Naive B cell (primary cell): ENCODE measurements around the gene GPR143. TPM values are rescaled to one million over a fixed set of nuclear protein-coding genes. Genes with fewer than 3 reads are reported as not detected.
"Not testable (repeated sequence)": the region's sequence is repeated elsewhere in the genome, so short reads cannot be mapped to it uniquely, and the experiment has no call there.

Experiments
- ATAC-seq, 2 donors: fragments of 150-1000 bp; cut with Tn5 transposase; 2 replicates each; pipeline ENCODE4 v1.10.0; 2021; ENCODE audit warnings: low read depth in 2 of 2, mild to moderate bottlenecking in 2 of 2, moderate library complexity in 2 of 2
- DNase-seq: peaks from one replicate; pipeline ENCODE4 v3.0.0; 2022
- H3K27ac Mint-ChIP-seq, 6 donors: one replicate each; pipeline ENCODE4 v1.8.0; 2020 to 2022; ENCODE audit warnings: mild to moderate bottlenecking in 6 of 6, mixed read lengths in 6 of 6, moderate library complexity in 5 of 6, inconsistent platforms in 2 of 6
- H3K27me3 Mint-ChIP-seq, 3 donors: one replicate each; pipeline ENCODE4 v1.8.0; 2021 to 2022; ENCODE audit warnings: mixed read lengths in 3 of 3, mild to moderate bottlenecking in 1 of 3
- H3K36me3 Mint-ChIP-seq, 2 donors: one replicate each; pipeline ENCODE4 v1.8.0; 2020 to 2022; ENCODE audit warnings: mixed read lengths in 2 of 2, inconsistent platforms in 1 of 2, mild to moderate bottlenecking in 1 of 2
- H3K4me1 Mint-ChIP-seq, 3 donors: one replicate each; pipeline ENCODE4 v1.8.0; 2020 to 2022; ENCODE audit warnings: mixed read lengths in 3 of 3, inconsistent platforms in 1 of 3, mild to moderate bottlenecking in 1 of 3, moderate library complexity in 1 of 3
- H3K4me3 Mint-ChIP-seq, 8 donors: one replicate each; pipeline ENCODE4 v1.8.0; 2020 to 2022; ENCODE audit warnings: mild to moderate bottlenecking in 8 of 8, mixed read lengths in 8 of 8, moderate library complexity in 8 of 8, inconsistent platforms in 2 of 8
- H3K9me3 Mint-ChIP-seq, 7 donors: one replicate each; pipeline ENCODE4 v1.8.0; 2020 to 2022; ENCODE audit warnings: mixed read lengths in 7 of 7, mild to moderate bottlenecking in 5 of 7, inconsistent platforms in 2 of 7, moderate library complexity in 1 of 7
- polyA plus RNA-seq, 6 donors: library from polyadenylated mRNA; unstranded; fragments of 300-500 nt; fragmentation: Illumina TruSeq; gene quantifications; one replicate each; pipeline ENCODE4 v1.2.3, GENCODE V29; 2021; ENCODE audit warnings: low read depth in 6 of 6

GPR143 gene
- polyA plus RNA-seq: under 1 TPM in 3 of 6 donors, not detected in 3; 0.17 to 0.53 (median 0.23) TPM

- H3K36me3 Mint-ChIP-seq: no peaks in the 10 kb centered on the region
- no peak within 1 kb of the TSS for H3K27ac Mint-ChIP-seq
- H3K9me3 Mint-ChIP-seq: peaks cover 0 to 7% (median 0%) of the 10 kb centered on the region in 7 donors
- no peak within 1 kb of the TSS for H3K4me3 Mint-ChIP-seq
- H3K27me3 Mint-ChIP-seq: peaks cover 20 to 24% (median 21%) of the 10 kb centered on the region in 3 donors
- no peak for ATAC-seq
- no peak for DNase-seq
- no peaks in the 10 kb centered on the region for H3K4me1 Mint-ChIP-seq
These were observed at the start of gene GPR143 for GRCh38 chrX:9765737-9766097. GPR143 (minus strand) TSS chrX:9765847; CDS start chrX:9765817, 30 bp downstream.

DNA sequence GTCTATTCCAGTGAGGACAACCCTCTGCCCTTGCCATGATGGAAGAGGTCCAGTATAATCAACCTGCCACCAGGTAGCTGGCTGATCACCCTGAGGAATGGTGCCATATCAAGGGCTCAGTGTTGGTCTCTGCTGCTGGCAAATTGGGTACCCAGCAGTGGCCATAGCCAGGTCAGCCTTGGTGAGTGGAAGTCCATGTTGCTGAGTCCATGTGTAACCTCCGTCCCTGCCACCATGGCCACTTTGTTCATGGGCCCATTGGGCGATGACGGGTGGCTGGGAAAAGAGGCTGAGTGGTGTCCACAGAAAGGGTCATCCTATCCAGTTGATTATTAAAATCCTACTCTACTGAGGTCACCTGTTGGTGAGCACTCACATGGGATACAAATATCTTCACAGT lies 45.4 kb upstream of the GPR143 start:
- not testable (repeated sequence) for H3K4me1 Mint-ChIP-seq, H3K36me3 Mint-ChIP-seq, H3K27me3 Mint-ChIP-seq, H3K4me3 Mint-ChIP-seq, DNase-seq, ATAC-seq, H3K27ac Mint-ChIP-seq, H3K9me3 Mint-ChIP-seq

GRCh38 chrX:9809876-9810275 lies 44.2 kb upstream of the GPR143 start:
- H3K36me3 Mint-ChIP-seq, H3K27ac Mint-ChIP-seq, DNase-seq, H3K4me1 Mint-ChIP-seq, H3K9me3 Mint-ChIP-seq, H3K27me3 Mint-ChIP-seq, ATAC-seq: not testable (repeated sequence)
- peak overlapping the region in 1 of 8 donors; percentile 47 for H3K4me3 Mint-ChIP-seq

DNA sequence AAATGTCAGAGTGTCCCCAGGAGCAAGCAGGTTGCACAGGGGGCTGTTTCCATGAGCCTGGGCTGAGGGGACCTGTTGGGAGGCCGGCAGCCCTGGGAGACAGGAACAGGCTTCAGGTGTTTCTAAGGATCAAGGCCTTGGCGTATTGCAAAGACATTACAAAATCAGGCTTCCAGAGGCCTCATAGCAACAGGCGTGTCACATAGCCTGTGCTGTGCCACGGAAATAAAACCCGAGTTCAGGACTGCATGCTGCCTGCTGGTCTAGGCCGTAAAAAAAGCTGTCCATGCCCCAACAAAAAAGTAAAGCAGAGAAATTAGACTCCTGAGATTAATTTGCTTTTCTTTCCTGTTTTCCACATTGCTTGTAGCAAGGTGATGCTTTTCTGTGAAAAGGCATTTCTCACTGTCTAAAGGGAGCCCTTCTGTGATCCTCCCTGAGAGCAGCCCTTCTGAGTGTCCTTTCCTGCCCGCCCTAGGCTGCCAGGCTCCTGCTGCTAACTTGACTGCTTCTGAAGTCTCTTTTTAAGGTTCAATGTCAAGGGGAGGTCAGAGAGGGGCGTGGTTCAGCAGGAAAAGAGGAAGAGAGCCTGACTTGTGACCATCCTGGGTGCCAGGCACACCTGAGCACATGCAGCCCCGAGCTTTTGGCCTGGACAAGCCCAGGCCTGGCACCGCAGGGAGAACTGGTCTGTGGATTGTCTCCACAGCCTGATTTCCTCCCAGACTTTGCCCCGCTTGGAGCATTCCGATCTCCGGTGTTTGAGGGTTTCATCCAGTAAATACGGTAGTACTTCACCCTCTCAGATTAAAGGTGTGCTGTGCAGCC lies 41.9 kb upstream of the GPR143 start:
- Mint-ChIP-seq H3K36me3 (no peaks in the 10 kb centered on the region), H3K4me3 (no peak overlapping the region), H3K27me3 (no peaks in the 10 kb centered on the region), H3K4me1 (no peaks in the 10 kb centered on the region), H3K9me3 (peaks cover 0 to 6% (median 0%) of the 10 kb centered on the region in 7 donors), H3K27ac (no peak overlapping the region)
- no peak for DNase-seq
- no peak for ATAC-seq

- Mint-ChIP-seq H3K27me3 (no peaks in the 10 kb centered on the region), H3K36me3 (peaks cover 0 to 2% of the 10 kb centered on the region in 2 donors), H3K4me3 (no peak overlapping the region), H3K27ac (peak overlapping the region in 1 of 6 donors; percentile 71), H3K4me1 (no peaks in the 10 kb centered on the region), H3K9me3 (peaks cover 0 to 4% (median 1%) of the 10 kb centered on the region in 7 donors)
- ATAC-seq (no peak), DNase-seq (no peak)
These were observed 40.3 kb upstream of the GPR143 start for GRCh38 chrX:9805956-9806355.

DNA sequence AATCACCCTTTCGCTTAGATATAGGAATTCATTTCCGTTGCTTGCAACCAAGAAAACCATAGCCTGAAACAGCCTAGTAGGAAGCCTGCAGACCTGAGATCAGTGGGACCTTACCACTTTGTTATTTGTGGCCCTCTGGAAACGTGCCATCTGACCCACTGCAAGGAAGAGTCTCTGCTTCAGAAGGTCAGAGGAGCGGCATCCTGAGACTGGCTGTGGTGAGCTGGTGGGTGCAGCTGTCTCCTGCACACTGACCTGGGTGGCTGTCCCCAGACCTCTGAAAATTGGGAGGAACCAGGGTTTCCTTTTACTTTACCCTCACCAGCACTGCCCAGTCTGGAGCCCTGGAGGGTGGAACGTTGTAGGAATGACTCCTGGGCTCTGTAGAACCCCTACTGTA lies 38.8 kb upstream of the GPR143 start:
- DNase-seq (no peak), ATAC-seq (no peak)
- peaks cover 7 to 15% of the 10 kb centered on the region in 2 donors for H3K36me3 Mint-ChIP-seq
- peaks cover 6 to 16% (median 10%) of the 10 kb centered on the region in 7 donors for H3K9me3 Mint-ChIP-seq
- H3K4me3 Mint-ChIP-seq: no peak overlapping the region
- H3K4me1 Mint-ChIP-seq: no peaks in the 10 kb centered on the region
- H3K27me3 Mint-ChIP-seq: peaks cover 2 to 8% (median 7%) of the 10 kb centered on the region in 3 donors
- H3K27ac Mint-ChIP-seq: no peak overlapping the region

DNA sequence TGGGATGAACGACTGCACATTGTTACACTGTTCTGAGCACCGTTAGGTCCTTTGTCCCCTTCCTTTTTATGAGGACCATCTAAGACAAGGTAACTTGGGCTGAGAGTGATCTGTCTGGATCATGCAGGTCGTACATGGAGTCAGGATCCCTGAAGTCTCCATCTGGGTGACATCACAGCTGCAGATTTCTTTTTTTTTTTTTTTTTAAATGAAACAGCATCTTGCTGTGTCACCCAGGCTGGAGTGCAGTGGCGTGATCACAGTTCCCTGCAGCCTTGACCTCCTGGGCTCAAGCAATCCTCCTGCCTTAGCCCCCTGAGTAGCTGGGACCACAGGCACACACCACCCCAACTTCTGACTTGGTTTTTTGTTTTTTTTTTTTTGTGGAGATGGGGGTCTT lies 37.1 kb upstream of the GPR143 start:
- no peaks in the 10 kb centered on the region for H3K4me1 Mint-ChIP-seq
- H3K9me3 Mint-ChIP-seq: peaks cover 7 to 18% (median 11%) of the 10 kb centered on the region in 7 donors
- peaks cover 7 to 18% of the 10 kb centered on the region in 2 donors for H3K36me3 Mint-ChIP-seq
- H3K4me3 Mint-ChIP-seq: no peak overlapping the region
- no peak overlapping the region for H3K27ac Mint-ChIP-seq
- ATAC-seq: no peak
- no peak for DNase-seq
- peaks cover 3 to 16% (median 11%) of the 10 kb centered on the region in 3 donors for H3K27me3 Mint-ChIP-seq

GRCh38 chrX:9797384-9798360 lies 32.0 kb upstream of the GPR143 start:
- no peak overlapping the region for H3K27ac Mint-ChIP-seq
- H3K4me1 Mint-ChIP-seq: no peaks in the 10 kb centered on the region
- ATAC-seq (no peak), DNase-seq (no peak)
- H3K36me3 Mint-ChIP-seq: peaks cover 13 to 27% of the 10 kb centered on the region in 2 donors
- no peak overlapping the region for H3K4me3 Mint-ChIP-seq
- H3K27me3 Mint-ChIP-seq: peaks cover 3 to 38% (median 30%) of the 10 kb centered on the region in 3 donors
- H3K9me3 Mint-ChIP-seq: peaks cover 11 to 40% (median 21%) of the 10 kb centered on the region in 7 donors

DNA sequence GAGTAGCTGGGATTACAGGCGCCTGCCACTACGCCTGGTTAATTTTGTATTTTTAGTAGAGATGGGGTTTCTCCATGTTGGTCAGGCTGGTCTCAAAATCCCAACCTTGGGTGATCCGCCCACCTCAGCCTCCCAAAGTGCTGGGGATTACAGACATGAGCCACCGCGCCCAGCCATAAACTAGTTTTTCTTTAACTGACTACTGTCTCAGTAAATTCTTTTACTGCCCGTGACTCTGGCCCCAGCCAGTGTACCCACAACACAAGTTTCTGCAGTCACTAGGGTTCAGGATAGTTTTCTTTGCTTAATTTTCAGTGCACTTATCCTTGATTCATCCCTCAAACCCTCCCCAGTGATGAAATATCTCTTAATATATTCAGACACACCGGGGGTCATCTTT lies 28.8 kb upstream of the GPR143 start:
- H3K9me3 Mint-ChIP-seq: peaks cover 5 to 28% (median 11%) of the 10 kb centered on the region in 7 donors

GRCh38 chrX:9790866-9791265 lies 25.2 kb upstream of the GPR143 start:
- peak overlapping the region in 1 of 8 donors; percentile 27 for H3K4me3 Mint-ChIP-seq
- H3K27me3 Mint-ChIP-seq: peaks cover 18 to 46% (median 21%) of the 10 kb centered on the region in 3 donors
- H3K9me3 Mint-ChIP-seq: peaks cover 4 to 21% (median 10%) of the 10 kb centered on the region in 7 donors
- ATAC-seq: no peak
- H3K27ac Mint-ChIP-seq: no peak overlapping the region
- no peaks in the 10 kb centered on the region for H3K4me1 Mint-ChIP-seq
- peaks cover 6 to 9% of the 10 kb centered on the region in 2 donors for H3K36me3 Mint-ChIP-seq
- no peak for DNase-seq

More for the DNA sequence above, 28.8 kb upstream of the GPR143 start:
- Mint-ChIP-seq H3K4me3 (no peak overlapping the region), H3K4me1 (no peaks in the 10 kb centered on the region), H3K27ac (no peak overlapping the region), H3K27me3 (peaks cover 10 to 38% (median 24%) of the 10 kb centered on the region in 3 donors), H3K36me3 (peaks cover 7 to 13% of the 10 kb centered on the region in 2 donors)
- ATAC-seq (no peak), DNase-seq (no peak)

DNA sequence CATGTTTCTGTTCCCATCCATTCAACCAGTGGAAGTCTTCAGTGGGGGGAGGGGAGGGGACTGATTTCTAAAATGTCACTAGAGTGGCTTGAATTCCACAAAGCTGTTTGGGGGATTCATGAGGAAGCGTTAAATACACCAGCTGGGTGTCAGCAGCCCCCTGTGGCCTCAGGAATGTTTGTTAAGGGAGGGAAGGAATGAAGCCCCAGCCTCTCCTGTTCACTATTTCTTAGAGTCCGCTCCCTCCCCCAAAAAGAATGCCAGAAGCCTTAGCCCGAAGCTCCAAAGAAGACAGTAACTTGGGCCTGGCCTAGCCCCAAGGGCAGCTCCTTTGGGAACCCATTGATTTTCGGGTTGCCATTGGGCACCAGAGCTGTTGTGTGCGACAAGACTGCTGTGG lies 23.9 kb upstream of the GPR143 start:
- peaks cover 0 to 12% (median 5%) of the 10 kb centered on the region in 7 donors for H3K9me3 Mint-ChIP-seq
- H3K4me3 Mint-ChIP-seq: peak overlapping the region in 1 of 8 donors; percentile 33
- H3K27ac Mint-ChIP-seq: no peak overlapping the region
- peaks cover 18 to 46% (median 19%) of the 10 kb centered on the region in 3 donors for H3K27me3 Mint-ChIP-seq
- H3K4me1 Mint-ChIP-seq: peaks cover 0 to 4% (median 0%) of the 10 kb centered on the region in 3 donors
- DNase-seq: no peak
- H3K36me3 Mint-ChIP-seq: no peaks in the 10 kb centered on the region
- no peak for ATAC-seq

DNA sequence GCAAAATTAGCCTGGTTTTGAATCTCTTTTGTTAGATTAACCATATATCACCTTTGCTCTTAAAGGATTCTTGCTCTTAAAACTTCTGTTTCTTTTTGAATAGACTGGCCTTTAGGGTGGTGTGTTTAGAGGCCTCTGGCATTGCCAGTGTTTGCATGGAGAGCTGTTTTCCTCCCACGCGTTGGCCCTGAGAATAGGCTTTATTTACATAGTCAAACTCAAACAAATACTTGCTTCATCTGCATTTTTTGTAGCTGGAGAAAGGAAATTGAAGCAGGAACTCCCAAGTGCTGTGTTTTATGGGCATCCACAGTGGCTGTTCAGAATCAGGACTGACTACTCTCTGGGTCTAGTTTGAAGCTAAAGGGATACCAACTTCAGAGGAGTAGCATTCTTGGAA lies 23.3 kb upstream of the GPR143 start:
- H3K27ac Mint-ChIP-seq: no peak overlapping the region
- H3K4me1 Mint-ChIP-seq: peaks cover 0 to 4% (median 0%) of the 10 kb centered on the region in 3 donors
- peak overlapping the region in 1 of 8 donors; percentile 49 for H3K4me3 Mint-ChIP-seq
- DNase-seq (no peak), ATAC-seq (no peak)
- H3K36me3 Mint-ChIP-seq: no peaks in the 10 kb centered on the region
- H3K9me3 Mint-ChIP-seq: peaks cover 0 to 12% (median 5%) of the 10 kb centered on the region in 7 donors
- peaks cover 20 to 40% (median 21%) of the 10 kb centered on the region in 3 donors for H3K27me3 Mint-ChIP-seq
